Fibroblast of the aortic adventitia (primary cell): ENCODE results near the gene MFNG. TPM values are rescaled to one million over a fixed set of nuclear protein-coding genes. Genes with fewer than 3 reads are reported as not detected.
A peak's percentile ranks its signal among the peaks of the same experiment; 100 is the strongest.

Experiments used
- DNase-seq: peaks from one replicate; pipeline ENCODE4 v3.0.0-alpha.2; 2010; ENCODE audit warnings: low read depth
- H3K4me3 ChIP-seq: 2 replicates; pipeline ENCODE4 v1.5.1; 2011; ENCODE audit warnings: low read depth, mild to moderate bottlenecking, control low read depth, low read length, moderate library complexity
- total RNA-seq: library from RNA; depleted of rRNA; stranded (reverse); fragments of >200 nt; gene quantifications from 2 replicates; pipeline ENCODE4 v1.2.3, GENCODE V29; 2012; ENCODE audit warnings: low replicate concordance
- TF ChIP-seq, protein P1 (sequence below): IDR thresholded peaks from 2 replicates; pipeline ENCODE4 v1.5.1; 2011; ENCODE audit warnings: mild to moderate bottlenecking, low read length, control low read depth, inconsistent platforms; ENCODE audit not compliant: insufficient read depth

MFNG gene
- total RNA-seq, 1 donor: 0.36 TPM

DNA sequence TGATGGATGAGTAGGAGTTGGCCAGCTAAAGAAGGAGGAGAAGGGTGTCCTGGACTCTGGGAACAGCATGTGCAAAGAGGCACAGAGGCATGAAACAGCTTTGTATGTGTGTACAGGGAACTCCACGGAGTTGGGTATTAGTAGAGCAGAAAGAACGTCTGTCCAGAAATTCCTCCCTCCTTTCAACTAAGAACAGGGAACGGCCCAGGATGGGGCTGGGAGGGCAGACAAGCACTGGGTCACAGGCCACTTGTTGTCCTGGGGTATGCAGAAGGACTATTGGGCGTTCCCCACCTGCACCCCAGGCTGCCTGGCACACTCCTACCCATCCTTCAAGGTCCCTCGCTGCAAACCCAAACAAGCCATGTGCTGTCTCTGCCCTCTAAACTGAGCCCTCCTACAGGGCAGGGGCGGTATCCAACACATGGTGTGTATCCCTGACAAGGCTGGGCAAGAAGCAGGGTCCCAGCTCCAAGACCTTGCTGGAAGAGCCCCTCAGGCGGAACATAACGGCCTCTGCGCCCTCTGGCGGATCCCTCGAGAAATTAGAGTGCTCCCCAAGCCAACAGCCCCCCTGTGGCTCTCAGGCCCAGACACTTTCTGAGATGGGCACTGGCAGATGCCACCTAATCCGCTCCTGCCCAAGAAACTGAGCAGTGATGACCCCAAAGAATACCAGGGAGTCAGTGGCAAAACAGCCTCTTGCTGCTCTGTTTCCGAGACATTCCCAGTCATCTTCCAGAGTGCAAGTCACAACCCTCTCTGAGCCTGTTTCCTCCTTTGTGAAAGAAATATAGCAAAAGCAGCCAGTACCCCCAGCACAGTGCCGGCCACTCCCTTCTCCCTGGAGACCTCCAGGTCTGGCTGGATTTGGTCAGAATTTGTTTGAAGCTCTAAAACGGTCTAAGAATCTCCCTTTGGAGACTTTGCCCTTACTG is 57.3 kb downstream of the MFNG start:
- TF ChIP-seq, protein P1, sequence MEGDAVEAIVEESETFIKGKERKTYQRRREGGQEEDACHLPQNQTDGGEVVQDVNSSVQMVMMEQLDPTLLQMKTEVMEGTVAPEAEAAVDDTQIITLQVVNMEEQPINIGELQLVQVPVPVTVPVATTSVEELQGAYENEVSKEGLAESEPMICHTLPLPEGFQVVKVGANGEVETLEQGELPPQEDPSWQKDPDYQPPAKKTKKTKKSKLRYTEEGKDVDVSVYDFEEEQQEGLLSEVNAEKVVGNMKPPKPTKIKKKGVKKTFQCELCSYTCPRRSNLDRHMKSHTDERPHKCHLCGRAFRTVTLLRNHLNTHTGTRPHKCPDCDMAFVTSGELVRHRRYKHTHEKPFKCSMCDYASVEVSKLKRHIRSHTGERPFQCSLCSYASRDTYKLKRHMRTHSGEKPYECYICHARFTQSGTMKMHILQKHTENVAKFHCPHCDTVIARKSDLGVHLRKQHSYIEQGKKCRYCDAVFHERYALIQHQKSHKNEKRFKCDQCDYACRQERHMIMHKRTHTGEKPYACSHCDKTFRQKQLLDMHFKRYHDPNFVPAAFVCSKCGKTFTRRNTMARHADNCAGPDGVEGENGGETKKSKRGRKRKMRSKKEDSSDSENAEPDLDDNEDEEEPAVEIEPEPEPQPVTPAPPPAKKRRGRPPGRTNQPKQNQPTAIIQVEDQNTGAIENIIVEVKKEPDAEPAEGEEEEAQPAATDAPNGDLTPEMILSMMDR: peak; percentile 79
- DNase-seq: peak; percentile 57
- no peak overlapping the region for H3K4me3 ChIP-seq

DNA sequence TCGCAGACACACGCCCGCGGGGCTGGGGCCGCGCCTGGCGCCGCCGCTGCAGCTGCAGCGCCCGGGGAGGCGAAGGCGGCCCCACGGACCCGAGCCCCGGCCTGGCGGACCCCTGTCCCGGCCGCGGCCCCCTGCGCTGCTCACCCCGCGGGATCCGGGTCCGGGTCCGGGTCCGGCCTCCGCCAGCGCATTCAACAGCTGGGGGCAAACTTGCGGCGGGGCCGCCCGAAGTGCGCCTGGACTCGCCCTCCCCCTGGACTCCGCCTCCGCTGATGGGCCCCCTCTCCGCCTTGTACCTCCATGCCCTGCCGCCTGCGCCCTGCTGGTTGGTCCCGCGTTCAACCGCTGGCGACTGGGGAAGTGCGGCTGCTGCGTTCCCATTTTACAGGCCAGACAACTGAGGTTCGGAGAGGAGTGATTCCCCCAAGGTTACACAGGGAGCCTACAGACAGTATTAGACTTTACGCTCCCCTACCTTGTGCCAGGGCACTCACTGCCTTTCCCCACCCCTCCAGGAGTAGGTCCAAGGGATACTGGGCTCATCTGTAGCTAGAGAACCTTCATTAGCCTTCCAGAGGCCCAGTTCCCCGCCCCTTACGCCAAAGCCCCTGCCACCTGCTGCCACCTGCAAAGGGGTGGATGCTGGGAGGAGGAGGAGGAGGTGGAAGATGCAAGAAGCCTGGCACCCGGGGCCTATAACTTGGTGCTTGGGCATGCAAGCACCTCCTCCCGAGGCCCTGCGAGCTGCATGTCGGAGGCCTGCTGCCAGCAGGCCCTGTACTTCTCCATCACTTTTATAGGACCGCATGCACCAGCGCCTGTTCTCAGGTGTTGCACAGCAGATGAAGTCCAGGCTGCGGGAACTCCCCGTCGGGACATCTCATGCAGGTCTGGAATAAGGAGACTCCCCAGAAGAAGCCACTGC is 58.2 kb downstream of the MFNG start:
- H3K4me3 ChIP-seq: peak overlapping the region; percentile 64
- no peak for DNase-seq
- TF ChIP-seq, protein P1: no peak

DNA sequence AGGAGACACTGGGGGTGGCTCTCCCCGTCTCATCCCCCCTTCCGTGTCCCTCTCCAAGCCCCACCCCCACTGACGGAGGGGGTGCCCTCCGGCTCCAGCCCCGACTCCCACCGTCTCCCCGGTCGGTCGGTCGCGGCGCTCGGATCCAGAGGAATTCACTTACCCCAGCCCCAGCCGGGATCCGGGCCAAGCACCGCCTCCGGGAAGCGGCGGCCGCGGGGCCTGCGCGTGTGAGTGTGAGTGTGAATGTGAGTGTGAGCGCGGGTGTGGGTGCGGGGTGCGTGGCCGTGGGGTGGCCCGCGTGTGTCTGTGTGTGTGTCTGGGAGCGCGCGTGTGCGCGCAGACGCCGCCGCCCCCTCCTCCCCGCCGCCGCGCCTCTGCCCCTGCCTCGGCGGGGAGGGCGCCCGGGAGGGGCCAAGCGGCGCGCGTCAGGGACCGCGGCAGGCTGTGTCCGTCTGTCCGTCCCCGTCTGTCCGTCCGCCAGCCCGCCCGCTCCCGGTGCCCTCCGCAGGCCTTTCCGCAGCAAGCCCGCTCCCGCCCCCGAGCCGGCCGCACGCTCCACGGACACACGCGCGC is 59.0 kb downstream of the MFNG start, which contains the start of gene ELFN2:
TSS of gene ELFN2 (minus strand) at position 345 of the 576 bp plus-strand sequence. CDS start 51,945 bp downstream, outside the sequence.
- peak within 1 kb of the TSS; percentile 64 for H3K4me3 ChIP-seq
- no peak for DNase-seq
- TF ChIP-seq, protein P1: no peak

DNA sequence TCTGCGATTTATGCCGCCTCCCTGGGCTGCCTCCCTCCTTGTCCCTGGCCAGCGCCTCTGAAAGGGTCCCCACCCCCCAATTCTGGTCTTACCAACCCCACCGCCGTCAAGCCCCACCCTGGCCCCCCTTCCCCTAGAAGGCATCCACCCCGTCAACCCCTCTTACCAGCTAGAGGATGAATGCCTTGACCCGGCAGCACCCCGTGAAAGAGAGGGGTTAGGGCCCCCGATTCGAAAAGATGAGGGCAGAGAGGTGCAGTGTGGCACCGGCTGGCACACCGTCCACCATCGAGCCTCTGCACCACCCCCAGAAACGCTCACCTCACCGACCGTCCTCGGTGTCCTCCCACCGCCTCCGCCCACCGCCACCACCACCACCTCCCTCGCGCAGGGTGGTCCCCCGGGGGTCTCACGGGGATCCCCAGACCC is 59.5 kb downstream of the MFNG start:
- H3K4me3 ChIP-seq: peak overlapping the region; percentile 64
- no peak for DNase-seq

DNA sequence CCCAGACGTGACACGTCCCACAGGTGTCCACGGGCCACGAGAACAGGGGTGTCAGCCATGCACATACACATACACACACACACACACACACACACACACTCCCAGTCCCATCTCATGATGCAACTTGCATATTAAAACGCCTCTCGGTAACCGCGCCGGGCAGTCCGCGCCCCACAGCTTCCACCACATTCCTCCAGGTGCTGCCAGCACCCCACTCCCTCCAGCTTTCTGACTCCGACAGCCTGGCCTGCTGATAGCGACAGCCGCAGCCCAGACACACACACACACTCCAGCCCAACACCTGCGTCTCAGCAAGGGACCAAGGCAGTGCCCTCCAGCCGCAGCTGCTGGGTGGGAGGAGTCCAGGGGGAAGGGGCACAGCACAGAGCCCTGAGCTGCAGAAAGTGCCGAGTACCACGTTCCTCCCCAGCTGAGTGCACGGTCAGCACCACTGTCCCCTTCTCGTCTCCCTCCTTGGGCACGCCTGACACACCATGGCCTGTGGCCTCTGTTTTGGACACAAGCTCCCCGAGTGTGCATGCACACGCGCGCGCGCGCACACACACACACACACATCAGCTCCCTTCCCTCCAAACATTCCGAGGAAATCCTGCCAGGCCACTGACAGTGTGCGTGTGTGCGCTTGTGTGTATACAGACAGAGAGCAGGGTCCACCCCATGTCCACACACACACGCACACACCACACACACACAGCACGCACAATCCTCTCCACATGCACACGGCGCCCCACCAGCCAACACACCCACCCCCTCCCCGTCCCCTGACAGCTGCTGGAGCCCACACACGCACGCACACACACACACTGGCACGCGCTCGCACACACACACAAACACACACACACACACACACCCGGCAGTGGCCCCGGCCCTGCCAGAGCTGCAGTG is 60.1 kb downstream of the MFNG start:
- peak overlapping the region; percentile 64 for H3K4me3 ChIP-seq
- TF ChIP-seq, protein P1: no peak
- peak; percentile 40 for DNase-seq

More for the DNA sequence above, 59.5 kb downstream of the MFNG start:
- TF ChIP-seq, protein P1: no peak
